ENCODE results near the gene NTM.

Gene NTM

DNA sequence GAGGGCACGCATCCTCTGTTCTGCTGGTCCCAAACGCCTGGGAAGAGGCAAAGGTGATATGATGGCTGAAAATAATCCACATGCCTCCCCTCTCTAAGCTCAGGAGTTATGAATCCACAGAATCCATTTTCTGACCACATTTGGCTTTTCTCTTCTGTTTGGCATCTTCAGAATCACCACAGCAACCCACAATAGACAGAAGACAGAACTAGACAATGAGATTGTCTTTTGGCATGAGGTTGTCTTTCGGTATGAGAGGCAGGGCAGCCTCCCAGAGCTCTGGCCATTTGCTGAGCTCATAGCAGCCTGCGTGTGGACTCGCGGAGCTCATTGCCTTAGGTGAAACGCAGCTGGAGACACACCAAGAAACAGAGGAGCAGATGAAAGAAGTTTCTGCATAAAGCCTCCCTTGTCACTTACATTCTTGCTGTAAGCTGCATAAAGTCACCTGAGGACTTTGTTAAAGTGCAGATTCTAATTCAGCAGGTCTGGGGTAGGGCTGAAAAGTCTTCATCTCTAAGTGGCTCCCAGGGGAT is 868.0 kb downstream of the NTM start:
- H3K4me1 Mint-ChIP-seq: no peaks in the 10 kb centered on the region
- no peaks in the 10 kb centered on the region for H3K36me3 Mint-ChIP-seq
- no peak overlapping the region for H3K4me3 Mint-ChIP-seq
- no peak overlapping the region for H3K27ac Mint-ChIP-seq
- no peaks in the 10 kb centered on the region for H3K27me3 Mint-ChIP-seq
- no peaks in the 10 kb centered on the region for H3K9me3 Mint-ChIP-seq

DNA sequence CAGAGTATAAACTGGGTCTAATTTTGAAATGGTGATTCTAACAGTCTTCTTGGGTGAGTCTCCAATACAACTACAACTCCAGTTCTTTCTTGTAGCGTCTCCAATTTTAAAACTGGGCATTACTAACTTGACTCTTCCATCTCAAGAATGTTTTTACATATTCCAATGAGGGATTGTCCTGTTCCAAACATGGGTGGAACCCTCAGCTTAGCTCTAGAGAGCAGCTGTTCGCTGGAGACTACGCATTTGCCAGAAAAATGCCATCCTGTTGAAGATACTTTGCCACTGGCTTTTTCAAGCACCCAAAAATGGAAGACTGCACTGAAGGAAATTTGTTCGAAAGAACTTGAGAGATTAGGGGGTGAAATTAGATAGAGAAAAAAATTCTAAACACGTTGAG is 870.0 kb downstream of the NTM start:
- no peak overlapping the region for H3K27ac Mint-ChIP-seq
- H3K9me3 Mint-ChIP-seq: no peaks in the 10 kb centered on the region
- H3K27me3 Mint-ChIP-seq: no peaks in the 10 kb centered on the region

DNA sequence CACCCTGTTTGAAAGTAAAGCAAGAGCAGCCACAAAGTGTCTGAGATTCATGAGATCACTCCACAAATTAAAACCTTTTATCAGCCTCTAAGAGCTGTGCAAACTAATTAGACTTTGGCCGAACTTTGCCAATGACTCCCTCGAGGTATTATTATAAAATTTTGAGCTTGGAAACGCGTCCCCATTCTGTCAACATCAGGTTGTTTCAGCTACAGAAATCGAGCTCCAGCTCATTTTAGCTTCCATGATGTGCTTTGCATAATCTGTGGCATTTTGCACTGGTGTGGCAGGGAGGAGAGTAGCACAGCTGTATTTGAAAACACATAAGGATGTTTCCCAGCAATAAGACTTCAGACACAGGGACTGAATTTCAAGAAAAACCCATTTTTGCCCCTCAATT is 872.2 kb downstream of the NTM start:
- H3K4me1 Mint-ChIP-seq: no peaks in the 10 kb centered on the region
- no peak overlapping the region for H3K4me3 Mint-ChIP-seq
- H3K36me3 Mint-ChIP-seq: no peaks in the 10 kb centered on the region
- no peak overlapping the region for H3K27ac Mint-ChIP-seq
- H3K27me3 Mint-ChIP-seq: no peaks in the 10 kb centered on the region
- H3K9me3 Mint-ChIP-seq: no peaks in the 10 kb centered on the region

More for the DNA sequence above, 870.0 kb downstream of the NTM start:
- no peaks in the 10 kb centered on the region for H3K4me1 Mint-ChIP-seq
- no peak overlapping the region for H3K4me3 Mint-ChIP-seq
- no peaks in the 10 kb centered on the region for H3K36me3 Mint-ChIP-seq

DNA sequence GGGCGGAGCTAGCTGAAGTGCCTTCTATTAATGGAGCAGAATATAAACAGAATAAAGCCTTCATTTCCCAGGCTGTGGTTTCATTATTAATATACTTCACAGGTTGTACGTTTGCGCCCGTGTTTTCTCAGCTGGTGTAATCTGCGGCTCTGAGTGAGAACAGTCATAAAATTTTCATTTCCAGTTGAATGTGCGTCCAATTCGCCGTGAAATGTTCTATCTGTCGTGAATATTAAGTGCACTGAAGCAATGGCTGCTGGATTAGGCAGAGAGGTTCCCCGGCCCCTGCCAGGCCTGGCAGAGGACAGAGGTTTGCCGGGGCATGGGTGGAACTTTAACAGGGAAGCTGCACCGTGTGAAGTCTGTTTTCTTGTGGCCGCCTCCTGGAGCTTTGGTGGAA is 874.4 kb downstream of the NTM start:
- Mint-ChIP-seq H3K9me3 (peaks cover 2% of the 10 kb centered on the region), H3K27me3 (no peaks in the 10 kb centered on the region)

DNA sequence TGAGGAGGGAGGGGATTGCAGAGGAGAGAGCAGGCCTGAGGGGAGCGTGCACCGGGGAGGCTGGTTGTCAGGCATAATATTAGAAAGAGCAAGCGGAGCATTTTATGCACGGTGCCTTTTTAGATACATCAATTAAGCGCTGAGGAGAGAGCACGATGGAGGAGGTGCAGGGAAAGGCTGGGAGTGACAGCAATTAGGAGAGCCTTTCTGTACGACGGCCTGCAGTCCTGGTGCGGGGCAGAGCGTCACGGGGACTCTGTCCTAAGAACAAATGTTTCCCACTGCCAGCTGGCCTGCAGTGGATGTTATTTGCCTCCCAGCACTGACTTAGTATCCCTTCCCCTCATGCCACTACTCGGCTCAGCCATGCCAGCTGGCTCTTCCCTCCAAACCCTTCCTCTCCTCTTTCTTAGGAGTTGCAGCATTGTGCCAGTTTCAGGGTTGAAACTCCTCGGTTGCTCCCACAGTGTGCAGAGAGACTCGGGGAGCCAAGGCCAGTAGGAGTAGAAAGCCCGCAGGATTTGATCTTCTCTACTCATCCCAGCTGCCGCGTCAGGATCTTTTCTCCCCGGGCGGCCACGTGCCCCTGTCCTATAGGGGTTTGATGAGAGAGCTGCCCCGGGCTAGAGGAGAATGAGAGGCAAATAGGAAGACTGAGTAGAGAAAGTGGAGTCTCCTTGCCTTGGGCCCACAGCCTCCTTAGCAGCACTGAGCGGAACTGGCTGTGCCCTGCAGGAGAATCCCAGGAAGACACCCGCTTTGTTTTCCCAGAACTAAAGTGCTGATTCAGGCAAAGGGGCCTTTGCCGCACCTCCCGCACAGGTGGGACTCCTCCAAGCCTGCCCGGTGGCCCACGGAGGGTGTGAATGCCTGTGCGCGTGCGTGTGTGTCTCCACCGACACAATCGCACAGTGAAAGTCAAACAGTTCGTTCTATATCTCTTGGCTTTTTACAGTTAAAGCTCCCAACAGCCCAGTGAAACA is 875.3 kb downstream of the NTM start:
- Mint-ChIP-seq H3K27me3 (no peaks in the 10 kb centered on the region), H3K36me3 (no peaks in the 10 kb centered on the region), H3K4me3 (no peak overlapping the region), H3K9me3 (peaks cover 10% of the 10 kb centered on the region), H3K27ac (no peak overlapping the region), H3K4me1 (no peaks in the 10 kb centered on the region)

More for the DNA sequence above, 874.4 kb downstream of the NTM start:
- no peak overlapping the region for H3K4me3 Mint-ChIP-seq
- no peak overlapping the region for H3K27ac Mint-ChIP-seq
- no peaks in the 10 kb centered on the region for H3K4me1 Mint-ChIP-seq
- H3K36me3 Mint-ChIP-seq: no peaks in the 10 kb centered on the region

DNA sequence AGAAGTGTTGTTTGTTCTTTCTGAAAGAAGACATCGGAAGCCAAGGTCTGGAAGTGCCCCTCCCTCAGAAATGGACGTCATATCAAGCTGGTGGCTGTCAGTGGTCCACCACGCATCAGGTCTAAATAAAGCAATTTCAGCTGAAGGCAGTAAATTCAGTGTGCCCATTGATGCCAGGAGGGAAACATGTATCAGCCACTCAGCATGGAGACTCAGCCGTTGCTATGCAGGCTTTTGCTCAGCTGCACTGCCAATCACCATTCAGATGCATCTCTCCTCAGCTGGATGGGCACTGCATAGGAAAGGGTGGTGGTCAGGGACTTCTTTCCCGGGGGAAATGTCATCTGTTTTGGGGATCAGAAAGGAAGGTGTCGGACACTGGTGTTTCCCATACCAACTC is 878.2 kb downstream of the NTM start:
- peaks cover 14% of the 10 kb centered on the region for H3K9me3 Mint-ChIP-seq
- H3K27ac Mint-ChIP-seq: no peak overlapping the region
- no peaks in the 10 kb centered on the region for H3K4me1 Mint-ChIP-seq
- H3K27me3 Mint-ChIP-seq: no peaks in the 10 kb centered on the region
- no peak overlapping the region for H3K4me3 Mint-ChIP-seq
- no peaks in the 10 kb centered on the region for H3K36me3 Mint-ChIP-seq

DNA sequence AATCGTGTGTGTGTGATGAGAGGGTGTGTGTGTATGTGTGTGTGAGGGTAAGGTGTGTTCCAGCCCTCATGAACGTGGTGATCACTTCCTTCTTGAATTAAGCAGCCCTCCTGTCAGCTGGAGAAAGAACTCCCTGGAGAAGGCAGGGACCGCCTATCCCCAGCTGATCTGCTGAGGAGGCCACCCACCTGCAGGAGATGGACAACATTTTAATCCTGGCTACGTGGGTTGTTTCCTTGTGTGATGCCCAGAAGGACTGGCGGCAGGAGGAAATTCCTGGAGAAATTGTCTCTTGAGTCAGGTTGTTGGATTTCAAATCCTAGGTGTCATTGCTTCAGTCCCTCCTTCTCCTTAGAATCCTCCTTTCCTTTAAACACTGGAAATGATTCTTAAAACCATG is 878.8 kb downstream of the NTM start:
- no peaks in the 10 kb centered on the region for H3K4me1 Mint-ChIP-seq
- H3K9me3 Mint-ChIP-seq: peaks cover 14% of the 10 kb centered on the region
- H3K4me3 Mint-ChIP-seq: no peak overlapping the region
- H3K27me3 Mint-ChIP-seq: no peaks in the 10 kb centered on the region
- H3K36me3 Mint-ChIP-seq: no peaks in the 10 kb centered on the region
- no peak overlapping the region for H3K27ac Mint-ChIP-seq

DNA sequence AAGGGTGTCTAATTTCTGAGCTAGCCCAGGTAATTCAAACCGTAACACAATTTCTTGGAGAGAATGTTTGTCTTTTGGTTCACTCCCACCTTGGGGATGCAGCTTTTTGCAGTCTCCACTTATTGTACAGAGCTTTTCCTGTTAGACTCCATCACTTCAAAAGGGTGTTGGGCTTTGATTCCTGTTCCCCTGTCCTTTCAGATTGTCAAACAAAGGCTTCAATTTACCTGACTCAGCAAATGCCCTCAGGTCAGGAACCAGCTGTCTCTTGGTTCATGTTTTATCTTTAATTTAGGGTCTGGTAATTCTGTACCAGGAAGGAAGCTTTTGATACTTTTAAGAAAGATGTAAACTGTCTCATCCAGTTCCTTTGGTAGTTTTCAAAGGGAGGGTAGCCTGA is 880.6 kb downstream of the NTM start:
- no peaks in the 10 kb centered on the region for H3K4me1 Mint-ChIP-seq
- no peaks in the 10 kb centered on the region for H3K36me3 Mint-ChIP-seq
- peaks cover 14% of the 10 kb centered on the region for H3K9me3 Mint-ChIP-seq
- no peaks in the 10 kb centered on the region for H3K27me3 Mint-ChIP-seq
- no peak overlapping the region for H3K27ac Mint-ChIP-seq
- H3K4me3 Mint-ChIP-seq: no peak overlapping the region

DNA sequence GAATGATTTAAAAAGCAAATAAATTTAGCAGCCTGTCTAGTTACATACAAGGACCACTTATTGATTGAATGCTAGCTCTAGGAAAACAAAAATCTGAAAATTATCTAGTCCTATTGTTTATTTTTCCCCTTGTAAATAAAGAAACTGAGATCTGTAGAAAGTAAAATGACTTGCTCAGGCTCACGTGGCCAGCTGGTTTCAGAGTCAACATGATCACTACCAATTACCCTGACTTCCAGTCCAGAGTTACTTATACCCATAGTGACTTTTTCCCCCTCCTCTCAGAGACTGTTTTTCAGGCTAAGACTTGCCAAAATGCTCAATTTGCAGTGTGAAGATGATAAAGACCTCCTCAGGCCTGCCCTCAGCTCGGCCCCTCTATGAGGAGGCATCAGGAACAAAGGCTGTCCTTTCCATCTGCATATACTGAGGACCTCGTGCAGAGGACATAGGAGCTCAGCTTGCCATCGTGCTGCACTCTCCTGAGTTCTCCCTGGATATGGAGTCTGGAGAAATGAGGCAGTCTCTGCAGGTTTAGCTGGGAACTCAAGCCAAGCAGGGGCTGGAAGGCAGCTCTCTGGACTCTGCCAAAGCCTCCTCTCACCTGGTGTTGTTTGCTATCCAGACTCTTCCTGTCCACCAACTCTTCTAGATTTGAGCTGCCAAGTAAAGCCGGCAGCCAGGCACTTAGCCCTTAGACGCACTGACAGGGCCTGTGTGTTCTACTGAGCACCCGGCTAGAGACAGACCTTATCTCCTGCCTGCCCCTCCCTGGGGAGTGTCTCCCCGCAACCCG is 883.3 kb downstream of the NTM start:
- Mint-ChIP-seq H3K4me3 (no peak overlapping the region), H3K27me3 (no peaks in the 10 kb centered on the region), H3K27ac (no peak overlapping the region), H3K4me1 (no peaks in the 10 kb centered on the region), H3K9me3 (peaks cover 14% of the 10 kb centered on the region), H3K36me3 (no peaks in the 10 kb centered on the region)

DNA sequence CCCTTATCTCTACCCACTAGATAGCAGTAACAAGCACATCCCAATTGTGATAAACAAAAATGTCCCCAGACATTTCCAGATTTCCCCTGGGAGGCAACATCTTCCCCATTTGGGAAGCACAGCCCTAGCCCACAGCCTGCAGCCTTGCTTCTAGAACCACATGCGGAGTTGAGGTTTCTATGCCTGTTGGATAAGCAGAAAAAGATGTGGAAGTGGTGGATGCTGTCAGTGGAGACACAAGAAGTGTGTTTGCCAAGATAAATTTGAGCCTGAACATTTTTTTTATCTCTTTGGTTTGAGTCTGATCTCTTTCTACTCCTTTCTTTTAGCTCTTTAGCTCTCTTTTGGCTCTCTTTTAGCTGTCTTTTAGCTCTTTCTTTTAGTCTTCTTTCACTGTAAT is 884.5 kb downstream of the NTM start:
- Mint-ChIP-seq H3K4me3 (no peak overlapping the region), H3K4me1 (no peaks in the 10 kb centered on the region), H3K36me3 (no peaks in the 10 kb centered on the region), H3K27me3 (no peaks in the 10 kb centered on the region), H3K9me3 (peaks cover 12% of the 10 kb centered on the region), H3K27ac (no peak overlapping the region)

DNA sequence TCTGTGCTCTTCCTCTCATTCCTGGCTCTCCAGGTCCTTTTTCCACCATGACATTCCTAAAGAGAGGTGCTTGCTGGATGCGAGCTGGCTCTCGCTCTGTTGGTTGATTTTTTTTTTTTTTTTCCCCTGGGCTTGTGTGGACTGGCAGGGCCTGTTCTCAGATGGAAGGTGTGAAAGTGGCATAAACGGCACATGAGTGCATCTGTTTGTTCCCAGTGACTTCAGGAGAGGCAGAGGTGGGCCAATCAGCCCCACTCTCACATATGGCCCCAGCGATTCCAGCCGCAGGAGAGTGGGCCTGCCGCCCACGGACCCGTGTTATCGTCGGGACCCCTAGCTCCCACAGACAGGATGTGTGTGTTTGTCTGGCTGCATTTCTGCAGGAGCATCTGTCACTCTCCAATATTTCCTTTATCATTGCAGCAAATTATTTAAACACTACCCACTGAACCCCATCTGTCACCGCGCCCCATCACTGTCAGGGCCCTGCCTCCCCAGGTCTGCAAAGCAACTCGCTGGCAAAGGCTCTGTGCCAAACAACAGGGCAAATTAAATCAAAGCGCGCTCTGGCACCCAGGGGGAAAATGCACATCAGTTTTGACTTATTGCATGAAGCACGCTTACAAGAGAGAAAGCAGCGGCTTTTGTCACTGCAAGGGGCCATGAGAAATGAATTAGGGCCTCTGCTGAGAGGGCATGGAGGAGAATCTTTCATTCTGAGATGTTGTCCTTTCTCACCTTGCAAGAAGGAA is 886.3 kb downstream of the NTM start:
- peaks cover 4% of the 10 kb centered on the region for H3K9me3 Mint-ChIP-seq

DNA sequence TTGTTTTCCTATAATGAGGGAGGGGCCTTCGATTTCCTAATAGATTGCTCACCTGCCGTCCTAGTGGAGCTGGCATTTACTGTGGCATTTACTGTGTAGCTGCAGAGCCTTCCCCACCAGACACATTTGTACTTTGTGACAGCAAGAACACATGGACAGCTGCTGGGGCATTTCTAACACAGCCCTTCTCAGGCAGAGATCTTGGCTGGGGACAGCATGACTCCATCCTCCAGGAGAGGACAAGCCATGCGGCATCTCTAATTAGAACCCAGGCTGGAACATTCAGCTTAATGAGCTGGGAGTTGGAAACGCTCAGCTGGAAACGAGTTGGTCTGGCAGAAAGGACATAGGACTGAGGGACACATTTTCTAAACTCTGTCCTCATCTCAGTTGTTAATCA is 887.5 kb downstream of the NTM start:
- Mint-ChIP-seq H3K4me1 (no peaks in the 10 kb centered on the region), H3K36me3 (no peaks in the 10 kb centered on the region), H3K4me3 (no peak overlapping the region), H3K27me3 (no peaks in the 10 kb centered on the region), H3K9me3 (no peaks in the 10 kb centered on the region), H3K27ac (no peak overlapping the region)

More for the DNA sequence above, 886.3 kb downstream of the NTM start:
- Mint-ChIP-seq H3K27ac (no peak overlapping the region), H3K27me3 (no peaks in the 10 kb centered on the region), H3K4me3 (no peak overlapping the region), H3K4me1 (no peaks in the 10 kb centered on the region), H3K36me3 (no peaks in the 10 kb centered on the region)

DNA sequence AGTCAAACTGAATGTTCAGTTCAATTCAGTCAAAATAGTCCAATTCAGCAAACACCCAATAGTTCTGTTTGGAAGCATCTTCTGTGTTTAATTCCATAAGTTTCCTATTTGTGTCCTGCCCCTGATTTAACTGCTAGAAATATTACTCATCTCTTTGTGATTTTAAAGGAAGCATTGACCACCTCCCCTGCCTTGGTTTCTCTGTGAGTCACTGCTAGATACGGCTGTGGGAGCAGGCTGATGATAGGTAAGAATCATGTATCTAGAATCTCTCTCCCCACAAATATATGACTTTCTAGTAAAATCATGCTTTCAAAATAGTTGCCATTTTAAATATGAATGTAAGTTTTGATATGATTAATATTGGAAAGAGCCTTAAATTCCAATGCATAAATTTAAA is 888.5 kb downstream of the NTM start:
- no peak overlapping the region for H3K4me3 Mint-ChIP-seq
- no peak overlapping the region for H3K27ac Mint-ChIP-seq
- H3K4me1 Mint-ChIP-seq: no peaks in the 10 kb centered on the region
- no peaks in the 10 kb centered on the region for H3K27me3 Mint-ChIP-seq
- H3K9me3 Mint-ChIP-seq: peaks cover 5% of the 10 kb centered on the region
- H3K36me3 Mint-ChIP-seq: no peaks in the 10 kb centered on the region

DNA sequence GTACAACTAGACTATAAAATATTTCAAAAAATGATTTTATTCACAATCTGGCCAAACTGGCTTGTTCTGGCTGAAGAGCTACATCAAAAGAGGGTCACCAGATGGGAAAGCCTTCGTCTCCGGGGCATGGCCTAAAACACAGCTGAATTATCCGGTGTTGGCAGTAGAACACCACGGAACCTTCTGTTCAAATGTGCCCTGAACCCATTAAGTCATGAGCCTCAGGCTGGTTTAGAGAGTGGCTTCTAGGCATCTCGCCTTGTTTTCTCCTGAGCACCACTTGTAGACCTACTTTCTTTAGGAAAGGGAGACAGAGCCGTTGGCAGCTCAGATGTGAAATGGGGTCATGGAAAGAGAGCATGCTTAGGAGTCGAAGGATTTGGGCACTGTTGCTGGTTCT is 890.2 kb downstream of the NTM start:
- H3K36me3 Mint-ChIP-seq: no peaks in the 10 kb centered on the region
- no peak overlapping the region for H3K4me3 Mint-ChIP-seq
- no peak overlapping the region for H3K27ac Mint-ChIP-seq
- H3K4me1 Mint-ChIP-seq: no peaks in the 10 kb centered on the region
- H3K27me3 Mint-ChIP-seq: no peaks in the 10 kb centered on the region
- H3K9me3 Mint-ChIP-seq: peaks cover 5% of the 10 kb centered on the region

DNA sequence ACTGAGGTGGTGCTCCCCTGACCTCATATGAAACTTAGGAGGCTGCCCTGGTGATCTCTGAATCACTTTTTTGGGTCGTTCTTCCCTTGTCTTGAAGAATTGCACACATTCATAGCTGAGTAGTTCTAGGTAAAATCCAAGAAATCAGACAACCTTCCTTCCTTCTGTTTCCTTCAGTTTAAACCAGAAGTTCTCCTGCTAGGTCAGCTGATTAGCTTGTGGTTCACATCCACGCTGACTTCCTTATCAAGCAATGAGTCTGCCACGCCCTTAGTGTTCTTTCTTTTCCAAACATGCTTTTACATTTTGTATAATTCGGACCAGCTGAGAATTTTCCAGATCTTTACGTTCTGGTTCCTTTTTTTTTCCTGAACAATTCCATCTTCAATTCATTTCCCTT is 892.8 kb downstream of the NTM start:
- H3K27me3 Mint-ChIP-seq: no peaks in the 10 kb centered on the region
- no peak overlapping the region for H3K27ac Mint-ChIP-seq
- H3K4me3 Mint-ChIP-seq: no peak overlapping the region
- H3K4me1 Mint-ChIP-seq: no peaks in the 10 kb centered on the region
- H3K36me3 Mint-ChIP-seq: no peaks in the 10 kb centered on the region
- peaks cover 5% of the 10 kb centered on the region for H3K9me3 Mint-ChIP-seq
